SK-N-SH (cell line): ENCODE results near the gene SLC12A4. TPM values are rescaled to one million over a fixed set of nuclear protein-coding genes. Genes with fewer than 3 reads are reported as not detected.

Experiments
- CTCF ChIA-PET: fragments of 300-600, 350-600 bp; formaldehyde crosslinking; extraction: SDS; loops from one replicate; lab custom pipeline; 2021; lab: Yijun Ruan, JAX
- POLR2A ChIA-PET: fragments of 350-600 bp; sonication (Branson Sonifier 250); formaldehyde crosslinking; extraction: SDS; loops from one replicate; lab custom pipeline; 2020; ENCODE audit warnings: antibody characterized with exemption, inconsistent platforms; lab: Yijun Ruan, JAX
- DNase-seq: peaks from one replicate; pipeline ENCODE4 v3.0.0; 2012
- H2AFZ ChIP-seq: fragments of 200-600 bp; sonication (generic); 2 replicates; pipeline ENCODE4 v1.8.1; 2016; ENCODE audit warnings: antibody characterized with exemption, mild to moderate bottlenecking, low read depth
- H3F3A ChIP-seq: fragments of 200-600 bp; sonication (generic); replicated peaks from 2 replicates; pipeline ENCODE3; 2016; ENCODE audit warnings: antibody characterized with exemption, mild to moderate bottlenecking; ENCODE audit not compliant: insufficient read depth
- H3K27ac ChIP-seq, 2 experiments: fragments of 200-500 bp in 1 of 2; fragments of 200-600 bp in 1 of 2; sonication (Bioruptor generic) in 1 of 2; sonication (generic), shearing (Covaris generic) in 1 of 2; 2 replicates each; pipeline versions ENCODE4 v1.5.1 to v1.6.1; 2014 to 2016; ENCODE audit warnings: low read depth in 2 of 2, inconsistent platforms in 1 of 2, low read length in 1 of 2, mild to moderate bottlenecking in 1 of 2, mixed read lengths in 1 of 2
- H3K27me3 ChIP-seq: fragments of 200-600 bp; sonication (generic), shearing (Covaris generic); 2 replicates; pipeline ENCODE4 v1.6.1; 2016; ENCODE audit warnings: mixed run types; ENCODE audit not compliant: insufficient read depth
- H3K36me3 ChIP-seq, 2 experiments: fragments of 200-500 bp in 1 of 2; fragments of 200-600 bp in 1 of 2; sonication (Bioruptor generic) in 1 of 2; sonication (generic) in 1 of 2; replicated peaks in 1 of 2; 2 replicates each; pipeline versions ENCODE3 to v1.5.1; 2014 to 2016; ENCODE audit warnings: low read length in 1 of 2, mild to moderate bottlenecking in 1 of 2; ENCODE audit not compliant: insufficient read depth in 2 of 2, control insufficient read depth in 1 of 2
- H3K4me1 ChIP-seq, 2 experiments: fragments of 200-500 bp in 1 of 2; fragments of 200-600 bp in 1 of 2; sonication (Bioruptor generic) in 1 of 2; sonication (generic), shearing (Covaris generic) in 1 of 2; 2 replicates each; pipeline versions ENCODE4 v1.5.1 to v1.6.1; 2014 to 2016; ENCODE audit warnings: low read depth in 1 of 2, low read length in 1 of 2, mixed run types in 1 of 2; ENCODE audit not compliant: insufficient read depth in 2 of 2, control insufficient read depth in 1 of 2
- H3K4me2 ChIP-seq: fragments of 200-600 bp; sonication (generic), shearing (Covaris generic); 2 replicates; pipeline ENCODE4 v1.6.1; 2017; ENCODE audit warnings: mixed run types
- H3K4me3 ChIP-seq, 2 experiments: fragments of 200-500 bp in 1 of 2; fragments of 200-600 bp in 1 of 2; sonication (Bioruptor generic) in 1 of 2; sonication (generic), shearing (Covaris generic) in 1 of 2; 2 replicates each; pipeline versions ENCODE4 v1.5.1 to v1.8.1; 2014 to 2016; ENCODE audit warnings: low read depth in 2 of 2, inconsistent platforms in 1 of 2, low read length in 1 of 2, mild to moderate bottlenecking in 1 of 2, mixed read lengths in 1 of 2, moderate library complexity in 1 of 2
- H3K79me2 ChIP-seq: fragments of 200-600 bp; sonication (generic); 2 replicates; pipeline ENCODE4 v1.8.1; 2017; ENCODE audit warnings: mild to moderate bottlenecking; ENCODE audit not compliant: insufficient read depth
- H3K9ac ChIP-seq: fragments of 200-600 bp; sonication (generic); 2 replicates; pipeline ENCODE4 v1.6.1; 2017; ENCODE audit warnings: mixed run types
- H3K9me2 ChIP-seq: fragments of 200-600 bp; sonication (generic); 2 replicates; pipeline ENCODE4 v1.6.1; 2017; ENCODE audit warnings: mixed run types
- H3K9me3 ChIP-seq: fragments of 200-600 bp; sonication (generic); 2 replicates; pipeline ENCODE4 v1.6.1; 2017; ENCODE audit warnings: mixed run types, mild to moderate bottlenecking, moderate library complexity
- H4K20me1 ChIP-seq: fragments of 200-600 bp; sonication (generic); 2 replicates; pipeline ENCODE4 v1.6.1; 2017; ENCODE audit warnings: mild to moderate bottlenecking, mixed run types; ENCODE audit not compliant: insufficient read depth
- CHD2 ChIP-seq: fragments of 150-350 bp; IDR thresholded peaks from 2 replicates; pipeline ENCODE4 v1.6.1; 2018; ENCODE audit warnings: low read length; ENCODE audit not compliant: partially characterized antibody
- ELF1 ChIP-seq: IDR thresholded peaks from 2 replicates; pipeline ENCODE4 v1.4.0; 2012
- FOXJ3 ChIP-seq: sonication (generic); formaldehyde crosslinking; IDR thresholded peaks from 2 replicates; pipeline ENCODE4 v1.5.1; 2020; ENCODE audit warnings: mild to moderate bottlenecking, missing genetic modification reagents
- GATA2 ChIP-seq: sonication (generic); formaldehyde crosslinking; IDR thresholded peaks from 2 replicates; pipeline ENCODE4 v1.5.0; 2020; ENCODE audit warnings: mild to moderate bottlenecking, missing genetic modification reagents
- JUND ChIP-seq: IDR thresholded peaks from 2 replicates; pipeline ENCODE4 v1.4.0; 2012
- MXI1 ChIP-seq: IDR thresholded peaks from 2 replicates; pipeline ENCODE4 v1.6.1; 2012; ENCODE audit warnings: mild to moderate bottlenecking, low read depth, low read length, improper control_type of control experiment
- NRF1 ChIP-seq: IDR thresholded peaks from 2 replicates; pipeline ENCODE4 v1.6.1; 2012; ENCODE audit warnings: low read depth, mild to moderate bottlenecking, low read length
- RCOR1 ChIP-seq: fragments of 150-350 bp; IDR thresholded peaks from 2 replicates; pipeline ENCODE4 v1.6.1; 2017; ENCODE audit warnings: antibody characterized with exemption, low read length
- RXRA ChIP-seq: IDR thresholded peaks from 2 replicates; pipeline ENCODE4 v1.4.0; 2012; ENCODE audit warnings: low read depth, mild to moderate bottlenecking, borderline replicate concordance
- SIN3A ChIP-seq: IDR thresholded peaks from 2 replicates; pipeline ENCODE4 v1.6.1; 2012; ENCODE audit warnings: low read depth, mild to moderate bottlenecking, low read length, moderate library complexity, borderline replicate concordance
- TAF1 ChIP-seq: IDR thresholded peaks from 2 replicates; pipeline ENCODE4 v1.6.1; 2012; ENCODE audit warnings: low read depth, mild to moderate bottlenecking, low read length, moderate library complexity, borderline replicate concordance
- TCF12 ChIP-seq: IDR thresholded peaks from 2 replicates; pipeline ENCODE4 v1.4.0; 2012
- TEAD4 ChIP-seq: IDR thresholded peaks from 2 replicates; pipeline ENCODE4 v1.4.0; 2012; ENCODE audit warnings: mild to moderate bottlenecking, borderline replicate concordance; ENCODE audit not compliant: insufficient read depth
- WGBS: methylation state at CpG from one replicate; pipeline ENCODE4 v1.1.6; 2017; ENCODE audit warnings: low lambda C conversion rate; 5-methylcytosine and 5-hydroxymethylcytosine counted together
- polyA plus RNA-seq, 3 experiments: library from polyadenylated mRNA; depleted of rRNA; stranded (reverse); fragments of >200 nt; gene quantifications; 2 replicates each; pipeline ENCODE4 v1.2.3, GENCODE V29; 2012
- TF ChIP-seq, protein P1 (sequence below): IDR thresholded peaks from 2 replicates; pipeline ENCODE4 v1.4.0; 2012; ENCODE audit warnings: low read depth, borderline replicate concordance
- TF ChIP-seq, protein P2 (sequence below): fragments of 150-350 bp; IDR thresholded peaks from 2 replicates; pipeline ENCODE4 v1.6.1; 2017; ENCODE audit warnings: antibody characterized with exemption, low read length, low read depth, borderline replicate concordance
- TF ChIP-seq, protein P3 (sequence below): IDR thresholded peaks from 2 replicates; pipeline ENCODE4; 2012

The SLC12A4 gene
- polyA plus RNA-seq, 1 of the 3 experiments (the other 2 are of a cell fraction), result 75.8 TPM

DNA sequence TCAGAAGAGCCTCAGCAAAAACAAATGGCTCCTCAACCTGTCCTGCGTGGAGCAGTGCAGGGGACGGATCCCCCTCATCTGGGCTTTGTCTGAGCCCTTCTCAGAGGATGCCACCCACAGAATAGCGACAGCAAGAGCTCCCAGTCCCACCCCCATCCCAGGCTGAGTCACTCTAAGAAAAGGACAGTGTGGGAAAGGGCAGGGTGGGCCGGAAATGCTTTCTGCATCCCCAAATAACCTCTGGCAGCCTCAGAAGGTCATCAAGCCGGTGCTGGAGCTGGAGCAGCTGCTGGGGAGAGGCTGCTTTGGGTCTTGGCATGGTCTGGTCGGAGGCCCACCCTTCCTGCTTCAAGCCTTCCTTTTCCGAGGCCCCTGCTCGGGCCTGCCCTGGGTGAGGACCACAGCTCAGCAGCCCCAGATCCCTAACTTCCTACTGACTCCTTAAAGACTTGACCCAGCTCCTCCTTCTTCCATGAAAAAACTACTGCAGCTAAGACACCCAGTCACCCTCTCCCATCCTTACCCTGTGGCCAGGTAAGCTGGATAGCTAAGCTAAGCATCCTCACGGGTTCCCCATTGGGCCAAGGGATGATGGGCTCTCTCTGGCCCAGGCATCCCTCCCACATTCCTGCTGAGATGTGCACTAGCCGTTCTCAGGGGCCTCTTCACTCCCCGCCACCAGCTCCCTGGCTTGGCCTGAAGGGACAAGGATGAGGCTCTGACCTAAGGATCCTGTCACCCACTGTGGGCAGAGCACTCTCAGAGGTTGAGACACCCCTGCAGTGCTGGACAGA lies 8.7 kb downstream of the SLC12A4 start:
- Histone ChIP-seq H4K20me1 (peaks cover 32% of the 10 kb centered on the region), H3K27me3 (no peaks in the 10 kb centered on the region), H3F3A (no peaks in the 10 kb centered on the region), H2AFZ (no peak overlapping the region), H3K4me2 (peak overlapping the region; percentile 12; the same call in 1 of the 2 replicates), H3K79me2 (peaks cover 64% of the 10 kb centered on the region), H3K36me3 (peaks cover 41 to 59% of the 10 kb centered on the region in 2 experiments), H3K9ac (0 out of 2 replicates have a peak overlapping the region, but pooled peaks have one; percentile 0), H3K9me3 (no peaks in the 10 kb centered on the region), H3K4me3 (no peak overlapping the region), H3K27ac (peak overlapping the region in 1 of 2 experiments; percentile 37; a peak in 1 of 4 replicates), H3K9me2 (no peaks in the 10 kb centered on the region), H3K4me1 (peaks cover 0 to 16% of the 10 kb centered on the region in 2 experiments; a peak in 1 of 4 replicates)
- DNase-seq, result no peak
- TF ChIP-seq, protein P1, sequence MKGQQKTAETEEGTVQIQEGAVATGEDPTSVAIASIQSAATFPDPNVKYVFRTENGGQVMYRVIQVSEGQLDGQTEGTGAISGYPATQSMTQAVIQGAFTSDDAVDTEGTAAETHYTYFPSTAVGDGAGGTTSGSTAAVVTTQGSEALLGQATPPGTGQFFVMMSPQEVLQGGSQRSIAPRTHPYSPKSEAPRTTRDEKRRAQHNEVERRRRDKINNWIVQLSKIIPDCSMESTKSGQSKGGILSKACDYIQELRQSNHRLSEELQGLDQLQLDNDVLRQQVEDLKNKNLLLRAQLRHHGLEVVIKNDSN, result no peak
- TF ChIP-seq RXRA (no peak), TAF1 (no peak), TCF12 (no peak), NRF1 (no peak), RCOR1 (no peak), CHD2 (no peak), JUND (no peak), SIN3A (no peak), MXI1 (no peak), ELF1 (no peak), TEAD4 (no peak), FOXJ3 (CRISPR knock-in tag) (no peak), GATA2 (CRISPR knock-in tag) (no peak)
- TF ChIP-seq, protein P2, sequence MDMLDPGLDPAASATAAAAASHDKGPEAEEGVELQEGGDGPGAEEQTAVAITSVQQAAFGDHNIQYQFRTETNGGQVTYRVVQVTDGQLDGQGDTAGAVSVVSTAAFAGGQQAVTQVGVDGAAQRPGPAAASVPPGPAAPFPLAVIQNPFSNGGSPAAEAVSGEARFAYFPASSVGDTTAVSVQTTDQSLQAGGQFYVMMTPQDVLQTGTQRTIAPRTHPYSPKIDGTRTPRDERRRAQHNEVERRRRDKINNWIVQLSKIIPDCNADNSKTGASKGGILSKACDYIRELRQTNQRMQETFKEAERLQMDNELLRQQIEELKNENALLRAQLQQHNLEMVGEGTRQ, result no peak
- TF ChIP-seq, protein P3, sequence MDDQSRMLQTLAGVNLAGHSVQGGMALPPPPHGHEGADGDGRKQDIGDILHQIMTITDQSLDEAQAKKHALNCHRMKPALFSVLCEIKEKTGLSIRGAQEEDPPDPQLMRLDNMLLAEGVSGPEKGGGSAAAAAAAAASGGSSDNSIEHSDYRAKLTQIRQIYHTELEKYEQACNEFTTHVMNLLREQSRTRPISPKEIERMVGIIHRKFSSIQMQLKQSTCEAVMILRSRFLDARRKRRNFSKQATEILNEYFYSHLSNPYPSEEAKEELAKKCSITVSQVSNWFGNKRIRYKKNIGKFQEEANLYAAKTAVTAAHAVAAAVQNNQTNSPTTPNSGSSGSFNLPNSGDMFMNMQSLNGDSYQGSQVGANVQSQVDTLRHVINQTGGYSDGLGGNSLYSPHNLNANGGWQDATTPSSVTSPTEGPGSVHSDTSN, result no peak
- ChIA-PET CTCF (interaction anchor here (0.7 to 4.4 kb wide), 5 partner anchors 9 to 81 kb away, joined by 3 to 32 read pairs (median 7); no protein-coding TSS in a partner anchor), POLR2A (interaction anchor here (0.5 to 1.6 kb wide), 4 partner anchors 9 to 787 kb away, joined by 3 to 4 read pairs (median 4); partner anchors contain the start of gene RANBP10)
- WGBS, result 91% methylated on average over 8 of the region's 11 CpGs
